ENCODE data around the gene ACAD11.
"Not testable (repeated sequence)": the region's sequence is repeated elsewhere in the genome, so short reads cannot be mapped to it uniquely, and the experiment has no call there.

ACAD11 gene

GRCh38 chr3:132556036-132556386, 103.6 kb downstream of the ACAD11 start:
- not testable (repeated sequence) for DNase-seq (ENCODE audit: low read depth in 2 of 2, low spot score in 1 of 2)

DNA sequence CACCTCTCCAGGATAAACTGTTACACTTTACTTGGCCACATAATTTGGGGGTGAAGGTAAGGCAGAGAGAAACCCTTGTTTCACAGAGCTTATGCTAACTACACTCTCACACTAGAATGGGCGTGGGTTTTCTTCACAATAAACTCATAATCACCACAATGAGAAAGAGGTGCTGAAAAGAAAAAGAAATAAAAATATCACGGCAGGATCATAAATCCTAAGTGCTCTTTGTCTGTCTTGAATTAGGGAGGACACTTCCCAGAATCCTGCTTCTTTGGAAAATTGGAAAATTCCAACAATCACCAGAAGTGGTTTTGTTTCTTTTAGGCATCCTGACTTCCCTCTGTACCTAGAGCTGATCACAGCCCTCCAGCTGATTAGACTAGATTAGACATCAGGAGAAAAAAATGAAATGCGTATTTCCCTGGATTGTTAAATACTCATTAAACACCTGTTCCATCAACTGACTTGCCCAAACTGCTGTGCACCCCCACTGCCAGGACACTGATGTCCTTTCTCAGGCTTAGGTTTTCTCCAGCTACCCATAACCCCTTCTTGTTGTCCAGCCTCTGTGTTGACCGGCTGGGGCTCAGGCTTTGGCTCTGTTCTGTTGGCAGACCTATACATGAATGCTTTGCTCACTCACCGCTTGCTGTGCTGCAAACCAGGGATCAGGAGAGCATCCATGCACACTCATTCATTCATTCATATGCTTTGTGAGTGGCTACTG, 104.1 kb downstream of the ACAD11 start:
- no peak for DNase-seq (ENCODE audit: low read depth in 2 of 2, low spot score in 1 of 2)

DNA sequence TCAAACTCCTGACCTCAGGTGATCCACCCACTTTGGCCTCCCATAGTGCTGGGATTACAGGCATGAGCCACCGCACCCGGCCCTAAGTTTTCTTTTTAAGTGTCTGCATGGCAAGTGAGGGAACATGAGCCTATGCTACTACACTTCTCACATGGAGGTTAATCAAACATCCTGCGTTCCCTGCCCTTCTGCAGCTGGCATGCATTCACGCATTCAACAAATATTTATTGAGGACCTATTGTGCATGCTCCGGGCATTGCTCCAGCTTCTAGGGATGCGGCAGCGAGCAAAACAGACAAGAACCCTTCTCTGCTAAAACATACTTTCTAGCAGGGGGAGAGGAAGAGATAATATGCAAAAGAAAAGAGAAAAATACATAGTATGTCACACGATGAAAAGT, 105.2 kb downstream of the ACAD11 start:
- DNase-seq (ENCODE audit: low read depth in 2 of 2, low spot score in 1 of 2): no peak

DNA sequence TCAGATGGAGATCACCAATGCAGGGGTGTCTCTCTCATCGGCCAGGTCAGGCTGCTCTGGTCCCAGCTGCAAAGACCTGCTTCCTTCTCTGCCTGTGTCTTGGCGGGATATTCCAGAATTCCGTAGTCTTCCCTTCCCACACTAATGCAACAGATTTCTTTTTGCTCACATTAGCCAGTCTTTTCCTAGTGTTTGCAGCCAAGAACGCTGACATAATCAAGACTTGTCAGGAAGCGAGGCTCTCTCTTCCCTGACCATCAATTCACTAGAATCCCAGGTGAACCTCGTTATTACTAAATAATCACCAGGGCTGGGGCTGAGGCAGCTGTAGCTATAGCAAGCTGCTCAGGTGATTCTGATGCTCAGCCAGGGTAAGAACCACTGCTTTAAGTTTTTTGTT, 105.8 kb downstream of the ACAD11 start:
- DNase-seq (ENCODE audit: low read depth in 2 of 2, low spot score in 1 of 2): no peak

GRCh38 chr3:132550579-132551305, 108.9 kb downstream of the ACAD11 start:
- no peak for DNase-seq (ENCODE audit: low read depth in 2 of 2, low spot score in 1 of 2)

DNA sequence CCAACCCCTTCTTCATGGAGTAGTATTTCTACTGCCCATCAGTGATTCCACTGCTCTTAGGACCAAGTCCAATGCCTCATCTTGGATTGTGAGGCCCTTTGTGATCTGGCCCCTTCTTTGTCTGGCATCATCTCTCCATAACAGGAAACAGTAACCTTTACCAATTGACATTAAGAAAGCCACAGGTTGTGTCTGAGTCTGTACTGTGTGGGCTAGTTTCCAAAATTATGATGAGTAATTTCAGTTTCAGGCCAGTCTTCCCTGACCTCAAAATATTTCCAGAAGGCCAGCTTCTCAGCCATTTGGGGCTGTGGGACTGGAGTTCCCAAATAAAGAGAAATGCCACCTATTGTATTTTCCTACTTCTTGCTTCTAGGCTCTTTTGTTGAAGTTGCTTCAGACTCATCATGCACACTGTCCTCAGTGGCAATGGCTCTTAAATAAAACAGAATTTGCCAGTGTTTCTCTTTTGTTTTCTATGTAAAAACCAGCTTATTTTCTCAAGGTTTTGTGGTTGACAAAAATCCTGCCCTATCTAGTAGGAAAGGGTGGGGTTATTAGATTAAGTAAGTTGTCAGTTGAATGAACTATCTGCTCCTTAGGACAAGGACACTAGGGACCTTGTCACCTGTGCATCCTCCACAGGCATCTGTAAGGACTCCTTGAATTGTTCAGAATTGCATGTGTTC, 109.6 kb downstream of the ACAD11 start:
- DNase-seq (ENCODE audit: low read depth in 2 of 2, low spot score in 1 of 2): no peak

DNA sequence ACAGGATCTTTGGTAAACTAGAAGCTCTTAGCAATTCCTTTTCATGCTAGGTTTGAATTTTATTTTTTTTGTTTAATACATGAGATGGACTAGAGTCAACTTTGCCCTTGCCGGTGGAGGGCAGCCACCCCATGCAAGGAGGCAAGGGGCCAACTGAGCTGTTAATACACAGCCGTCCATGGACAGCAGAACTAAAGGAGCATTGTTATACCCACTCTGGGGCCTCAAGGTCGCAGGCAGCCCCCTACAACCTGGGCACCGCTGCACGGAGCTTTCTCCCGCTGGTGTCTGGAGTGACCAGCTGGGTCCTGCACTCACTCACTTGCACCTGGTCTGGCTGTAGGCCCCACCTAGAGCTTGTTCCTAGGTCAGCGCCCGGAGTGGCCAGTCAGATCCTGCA, 110.4 kb downstream of the ACAD11 start:
- no peak for DNase-seq (ENCODE audit: low read depth in 2 of 2, low spot score in 1 of 2)

DNA sequence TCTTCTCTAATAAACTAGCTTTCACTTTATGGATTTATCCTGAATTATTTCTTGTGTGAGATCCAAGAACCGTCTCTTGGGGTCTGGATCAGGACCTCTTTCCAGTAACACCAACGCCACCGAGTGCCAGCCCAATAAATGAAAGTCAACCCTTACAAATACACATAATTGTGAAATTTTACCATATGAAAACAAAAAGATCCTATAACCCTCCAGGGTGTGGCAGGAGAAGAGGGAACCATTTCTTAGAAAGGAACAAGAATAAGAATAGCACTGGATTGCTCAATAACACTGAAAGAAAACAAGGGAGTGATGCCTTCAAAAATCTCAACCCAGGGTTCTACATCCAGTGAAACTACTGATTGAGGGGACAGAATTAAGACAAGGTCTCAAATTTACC, 114.1 kb downstream of the ACAD11 start:
- no peak for DNase-seq (ENCODE audit: low read depth in 2 of 2, low spot score in 1 of 2)

- DNase-seq (ENCODE audit: low read depth in 2 of 2, low spot score in 1 of 2): no peak
Measured at GRCh38 chr3:132544130-132544529, 115.5 kb downstream of the ACAD11 start.

DNA sequence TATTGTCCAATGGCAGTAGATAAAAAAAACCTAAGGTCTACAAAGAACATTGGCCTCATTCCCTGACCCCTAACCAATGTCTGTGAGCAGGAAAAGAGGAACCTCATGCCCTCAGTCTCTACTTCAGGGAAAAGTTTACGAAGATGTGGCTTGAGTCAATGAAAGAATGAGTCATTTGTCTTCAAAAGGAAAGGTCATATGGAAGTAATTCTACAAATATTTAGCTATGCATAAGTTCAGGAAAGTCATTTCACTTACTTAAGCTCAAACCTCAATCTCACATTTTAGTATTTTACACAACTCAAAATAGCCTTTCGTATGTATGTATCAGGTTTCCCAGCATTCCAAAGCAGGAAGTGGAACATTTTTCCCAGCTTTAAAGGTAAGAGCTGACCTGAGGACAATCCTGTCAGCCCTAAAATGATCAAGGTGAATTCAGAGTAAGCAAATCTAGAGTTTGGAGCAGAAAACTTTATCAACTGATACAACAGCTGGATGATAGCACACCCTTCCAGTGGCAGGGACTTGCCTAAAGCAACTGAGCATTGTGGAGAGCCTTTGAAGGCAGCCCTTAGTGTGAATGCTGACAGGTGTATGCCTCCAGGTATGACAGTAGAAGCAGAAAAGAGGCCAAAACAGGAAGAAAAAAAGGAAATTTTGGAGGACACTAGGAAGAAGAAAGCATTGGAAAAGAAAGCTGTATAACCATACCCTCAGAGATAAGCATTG, 116.4 kb downstream of the ACAD11 start:
- no peak for DNase-seq (ENCODE audit: low read depth in 2 of 2, low spot score in 1 of 2)

- DNase-seq (ENCODE audit: low read depth in 2 of 2, low spot score in 1 of 2): no peak
Measured at GRCh38 chr3:132542577-132542976, 117.0 kb downstream of the ACAD11 start.

GRCh38 chr3:132539681-132540080, 119.9 kb downstream of the ACAD11 start:
- DNase-seq (ENCODE audit: low read depth in 2 of 2, low spot score in 1 of 2): no peak

GRCh38 chr3:132538072-132538471, 121.5 kb downstream of the ACAD11 start:
- no peak for DNase-seq (ENCODE audit: low read depth in 2 of 2, low spot score in 1 of 2)

GRCh38 chr3:132537297-132537696, 122.3 kb downstream of the ACAD11 start:
- DNase-seq (ENCODE audit: low read depth in 2 of 2, low spot score in 1 of 2): no peak

DNA sequence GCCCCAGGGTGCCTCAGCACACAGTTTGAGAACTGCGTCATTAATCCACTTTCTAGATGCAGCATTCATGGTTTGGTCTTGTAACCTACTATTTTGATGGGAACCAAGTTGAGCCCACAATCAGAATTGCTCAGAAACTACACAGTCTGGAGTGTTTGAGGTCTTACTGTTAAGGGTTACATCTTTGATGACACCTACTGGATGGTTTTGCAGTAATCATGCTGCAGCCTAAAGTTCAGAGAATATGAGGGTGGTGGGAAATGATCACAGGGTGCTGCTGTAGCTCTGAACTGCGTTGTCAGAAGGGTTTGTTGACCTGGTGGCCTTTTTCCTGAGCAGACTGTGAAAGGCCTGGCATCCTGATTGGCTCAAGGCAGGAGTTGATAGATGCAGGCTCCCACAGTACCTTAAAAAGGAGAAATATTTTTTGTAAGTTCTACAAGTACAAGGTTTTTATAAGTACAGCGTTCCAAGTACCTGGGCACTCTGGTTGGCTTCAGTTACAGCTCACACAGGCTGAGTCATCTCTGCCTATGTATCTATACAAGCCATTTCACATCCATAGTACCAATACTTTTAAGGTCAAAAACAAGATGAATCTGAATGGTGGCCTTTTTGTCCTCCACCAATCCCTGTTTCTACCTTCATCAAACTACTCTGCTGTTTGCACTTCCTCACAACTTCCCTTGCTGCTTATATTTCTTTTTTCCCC, 123.0 kb downstream of the ACAD11 start:
- DNase-seq (ENCODE audit: low read depth in 2 of 2, low spot score in 1 of 2): no peak

DNA sequence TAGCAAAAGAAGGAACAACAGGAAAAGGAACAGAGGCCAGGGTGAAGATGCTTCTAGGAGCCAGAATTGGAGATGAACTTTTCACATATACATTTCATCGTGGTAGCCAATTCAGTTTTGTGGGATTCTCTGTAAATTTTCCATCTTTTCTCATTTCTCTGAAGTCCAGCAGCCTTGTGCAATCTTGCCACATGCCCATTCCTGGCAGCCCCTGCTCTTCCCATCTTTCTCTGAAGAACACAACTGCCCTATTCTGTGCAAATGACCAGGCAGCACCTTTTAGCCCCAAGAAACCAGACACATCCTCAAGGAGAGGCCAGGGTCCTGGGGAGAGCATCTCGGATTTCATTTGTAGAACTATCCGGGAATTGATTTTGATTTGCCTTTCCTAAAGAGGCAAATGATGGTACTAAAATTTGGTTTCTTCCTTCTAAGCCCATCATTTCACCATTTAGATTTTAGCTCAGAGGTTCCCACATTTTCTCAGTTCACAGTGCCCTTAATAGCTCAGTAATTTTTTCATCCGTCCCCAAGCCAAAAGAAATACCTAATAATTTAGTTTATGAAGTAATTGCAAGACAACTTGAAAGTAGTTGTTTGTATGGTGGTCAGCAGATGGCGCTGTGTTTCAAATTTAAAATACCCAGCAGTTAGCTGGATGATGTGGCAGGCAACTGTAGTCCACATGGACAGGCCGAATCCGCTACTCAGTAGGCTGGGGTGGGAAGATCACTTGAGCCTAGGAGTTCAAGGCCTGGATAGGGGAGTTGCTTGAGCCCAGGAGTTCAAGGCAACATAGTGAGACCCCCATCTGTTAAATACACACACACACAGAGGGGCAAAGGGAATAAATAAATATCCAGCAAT, 123.8 kb downstream of the ACAD11 start:
- peak; percentile 6 to 11 for DNase-seq (ENCODE audit: low read depth in 2 of 2, low spot score in 1 of 2)

DNA sequence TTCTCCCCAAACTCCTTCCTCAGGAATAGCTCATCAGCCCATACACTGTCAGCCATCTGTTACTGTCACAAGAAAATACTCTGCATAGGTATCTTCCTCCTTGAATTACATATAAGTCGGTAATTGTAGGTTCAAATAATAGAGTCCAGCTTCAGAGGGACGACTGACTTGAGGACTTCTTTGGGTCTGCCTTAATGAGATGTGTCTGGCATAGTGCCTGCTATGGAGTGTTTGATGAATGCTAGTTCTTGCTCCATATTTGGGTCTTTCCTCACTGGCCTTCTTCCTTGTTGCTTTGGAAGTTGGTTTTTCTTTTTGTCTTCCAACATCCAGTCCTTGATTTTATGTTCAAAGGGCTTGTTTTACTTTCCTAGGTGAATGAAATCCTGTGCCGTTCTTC, 129.0 kb downstream of the ACAD11 start:
- no peak for DNase-seq (ENCODE audit: low read depth in 2 of 2, low spot score in 1 of 2)

GRCh38 chr3:132522353-132522752, 137.3 kb downstream of the ACAD11 start:
- no peak for DNase-seq (ENCODE audit: low read depth in 2 of 2, low spot score in 1 of 2)

GRCh38 chr3:132521901-132522300, 137.7 kb downstream of the ACAD11 start:
- no peak for DNase-seq (ENCODE audit: low read depth in 2 of 2, low spot score in 1 of 2)

GRCh38 chr3:132519914-132520313, 139.7 kb downstream of the ACAD11 start:
- no peak for DNase-seq (ENCODE audit: low read depth in 2 of 2, low spot score in 1 of 2)

Measured in stimulated activated CD8-positive, alpha-beta memory T cell treated with anti-CD3 and anti-CD28 coated beads, Interleukin-4, amount 100 ng/mL, for 1 hour (primary cell).